HG02840 (cell line): Measurements from ENCODE around the gene RGS5.

Experiments used
- ATAC-seq: cut with Tn5 transposase; IDR thresholded peaks from one replicate; pipeline ENCODE4 v1.9.1; 2021; ENCODE audit warnings: mild to moderate bottlenecking, moderate library complexity, moderate number of reproducible peaks; ENCODE audit not compliant: unreplicated experiment, low FRiP score

RGS5 gene

DNA sequence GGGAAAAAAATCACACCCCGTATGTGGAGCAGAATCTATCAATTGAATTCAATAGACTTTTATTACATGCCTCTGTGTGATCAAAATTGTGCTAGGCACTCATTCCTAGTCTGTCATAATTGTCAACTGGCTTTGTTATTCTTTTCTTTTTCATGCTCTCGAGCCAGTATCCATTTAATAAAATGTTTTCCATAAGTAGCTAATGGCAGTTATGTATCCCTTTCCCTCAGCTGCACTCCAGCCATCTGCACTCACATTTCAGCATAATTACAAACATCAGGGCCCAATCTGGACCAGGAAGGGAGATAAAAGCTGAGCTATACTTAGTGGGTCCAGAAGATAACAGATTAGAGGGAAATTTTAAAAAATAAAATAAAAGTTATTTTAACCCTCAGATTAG is 15.9 kb downstream of the RGS5 start:
- ATAC-seq = no peak

GRCh38 chr1:163182330-163182949 is 20.3 kb downstream of the RGS5 start:
- no peak for ATAC-seq

- no peak for ATAC-seq
Measured at GRCh38 chr1:163178628-163179027, 24.1 kb downstream of the RGS5 start.

- no peak for ATAC-seq
Measured at GRCh38 chr1:163176797-163177196, 25.9 kb downstream of the RGS5 start.

DNA sequence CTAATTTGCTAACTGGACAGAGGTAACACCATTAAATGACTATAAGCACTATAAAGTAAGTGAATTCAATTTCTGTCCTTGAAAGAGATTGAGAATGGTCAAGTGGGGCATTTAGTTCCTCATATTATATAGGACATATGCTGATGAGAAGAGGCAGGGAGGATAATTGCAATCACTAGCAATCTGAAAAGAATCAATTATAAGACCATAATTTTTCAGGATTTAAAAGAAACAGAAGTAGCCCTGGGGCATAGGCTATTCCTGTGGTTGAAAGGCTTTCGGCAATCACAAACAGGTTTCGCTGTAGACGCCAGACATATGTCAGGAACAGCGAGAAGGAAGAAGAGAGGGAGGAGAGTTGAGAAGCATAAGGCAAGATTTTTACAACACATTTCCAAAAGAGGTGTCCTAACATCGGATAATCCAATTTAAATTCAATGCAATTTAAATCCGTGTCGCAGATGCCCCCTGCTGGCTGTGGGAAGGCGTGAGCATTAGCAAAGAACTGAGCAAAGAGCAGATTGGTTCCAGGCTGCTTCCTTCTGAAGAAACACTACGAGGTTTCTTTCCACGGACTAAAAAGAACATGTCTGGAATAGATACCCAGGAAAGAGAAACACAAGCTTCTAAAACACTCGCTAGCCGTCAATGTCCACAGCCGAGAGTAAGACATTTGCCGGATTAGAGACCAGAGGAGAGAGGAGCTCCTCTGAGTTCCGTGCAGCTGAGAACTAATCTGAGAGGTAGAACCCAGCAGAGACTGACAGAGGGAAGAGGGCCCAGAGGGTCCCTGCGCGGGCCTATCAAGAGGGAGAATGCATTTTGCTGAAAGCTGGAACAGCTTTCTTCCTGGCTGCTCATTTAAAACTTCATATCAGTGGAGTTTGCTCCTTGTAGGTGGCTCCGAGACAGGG is 27.9 kb downstream of the RGS5 start:
- ATAC-seq = no peak

DNA sequence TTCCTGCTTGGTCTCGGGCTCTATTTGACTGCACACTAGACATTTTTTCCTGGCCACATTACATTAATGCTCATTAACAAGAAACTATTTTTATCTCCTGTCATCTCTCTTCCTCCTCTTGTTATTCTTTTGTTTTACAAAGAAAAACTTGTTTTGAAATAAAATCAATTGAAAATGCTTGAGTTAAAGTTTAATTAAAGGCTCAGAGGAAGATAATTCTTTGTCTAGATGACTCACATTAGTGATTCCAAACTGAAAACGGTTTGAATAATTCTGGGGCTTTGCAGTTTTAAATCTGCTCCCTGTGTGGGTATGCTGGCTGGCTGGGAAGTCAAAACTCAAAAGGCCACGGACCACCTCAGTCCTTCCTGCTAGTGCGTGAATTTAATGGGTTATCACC is 29.6 kb downstream of the RGS5 start:
- ATAC-seq = no peak

DNA sequence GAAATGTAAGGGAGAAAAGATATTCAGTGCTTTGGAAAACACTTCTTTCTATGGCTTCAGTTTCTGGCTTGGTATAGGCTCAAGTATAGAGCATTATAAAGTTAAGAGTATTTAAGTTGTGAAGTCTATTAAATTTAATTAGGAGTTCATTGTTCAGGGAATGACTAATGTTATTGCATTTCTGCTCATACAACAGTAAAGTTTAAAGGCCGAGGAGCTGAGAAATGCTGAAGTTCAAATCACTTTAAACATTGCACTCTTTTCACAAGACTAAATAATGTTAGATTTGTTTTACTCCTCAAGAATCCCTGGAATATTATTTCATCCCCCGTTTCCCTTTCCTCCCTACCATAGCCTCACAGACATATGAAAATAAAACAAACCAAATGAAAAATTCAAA is 30.1 kb downstream of the RGS5 start:
- ATAC-seq = no peak

- no peak for ATAC-seq
Measured at GRCh38 chr1:163171826-163172225, 30.9 kb downstream of the RGS5 start.

DNA sequence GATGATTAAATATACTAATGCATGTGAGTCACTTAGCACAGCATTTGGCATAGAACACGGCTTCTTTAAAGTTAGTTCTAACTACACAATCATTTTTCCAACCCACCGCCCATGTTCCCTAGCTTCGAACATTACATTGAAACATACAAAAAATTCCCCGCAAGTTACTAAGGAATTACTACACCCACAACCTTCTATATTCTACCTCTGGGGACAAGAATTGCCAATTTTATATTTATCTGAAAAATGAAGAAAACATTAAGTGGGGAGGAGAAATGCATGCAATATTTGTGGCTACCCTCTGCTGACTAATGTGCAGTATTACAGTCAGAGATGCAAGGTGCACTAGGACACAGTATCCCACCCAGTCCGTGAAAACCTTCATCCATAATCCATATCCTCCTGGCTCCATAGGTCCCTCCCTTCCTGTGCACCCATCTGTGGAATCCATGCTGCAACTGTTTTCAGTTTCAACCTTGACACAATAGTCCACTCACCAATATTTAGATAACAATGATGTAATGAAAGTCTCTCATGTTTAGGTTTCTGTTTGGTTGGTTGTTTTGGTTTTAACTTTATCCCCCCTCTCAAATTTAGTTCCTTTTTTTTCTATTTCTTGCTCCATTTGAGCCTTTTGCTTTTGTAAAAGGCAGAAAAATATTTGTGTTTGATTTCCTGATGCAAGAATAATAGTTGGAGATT is 31.6 kb downstream of the RGS5 start:
- no peak for ATAC-seq

- ATAC-seq = no peak
Measured at GRCh38 chr1:163170331-163170730, 32.4 kb downstream of the RGS5 start.

- no peak for ATAC-seq
Measured at GRCh38 chr1:163169553-163169952, 33.2 kb downstream of the RGS5 start.

- ATAC-seq = no peak
Measured at GRCh38 chr1:163168053-163168452, 34.7 kb downstream of the RGS5 start.

- ATAC-seq = no peak
Measured at GRCh38 chr1:163166886-163167555, 35.7 kb downstream of the RGS5 start.

DNA sequence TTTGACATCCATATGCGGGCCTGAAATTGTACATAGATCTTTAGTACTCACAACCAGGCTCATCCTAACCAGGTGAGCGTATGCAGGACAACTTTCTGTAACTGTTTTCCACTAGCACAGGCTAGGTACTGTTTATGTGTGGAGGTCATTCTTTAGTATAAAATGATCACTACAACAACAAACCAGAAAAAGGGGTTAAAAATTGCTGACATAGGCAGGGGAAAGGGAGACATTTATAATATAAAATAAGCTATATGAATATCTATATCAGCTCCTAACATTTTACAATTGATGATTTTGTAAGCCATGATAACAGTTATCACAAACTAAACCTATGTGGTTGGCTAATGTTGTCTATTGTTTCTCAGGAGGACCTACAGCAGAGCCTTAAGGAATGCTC is 37.6 kb downstream of the RGS5 start:
- ATAC-seq = no peak

- ATAC-seq = no peak
Measured at GRCh38 chr1:163163881-163164582, 38.7 kb downstream of the RGS5 start.

- ATAC-seq = no peak
Measured at GRCh38 chr1:163163163-163163562, 39.6 kb downstream of the RGS5 start.

DNA sequence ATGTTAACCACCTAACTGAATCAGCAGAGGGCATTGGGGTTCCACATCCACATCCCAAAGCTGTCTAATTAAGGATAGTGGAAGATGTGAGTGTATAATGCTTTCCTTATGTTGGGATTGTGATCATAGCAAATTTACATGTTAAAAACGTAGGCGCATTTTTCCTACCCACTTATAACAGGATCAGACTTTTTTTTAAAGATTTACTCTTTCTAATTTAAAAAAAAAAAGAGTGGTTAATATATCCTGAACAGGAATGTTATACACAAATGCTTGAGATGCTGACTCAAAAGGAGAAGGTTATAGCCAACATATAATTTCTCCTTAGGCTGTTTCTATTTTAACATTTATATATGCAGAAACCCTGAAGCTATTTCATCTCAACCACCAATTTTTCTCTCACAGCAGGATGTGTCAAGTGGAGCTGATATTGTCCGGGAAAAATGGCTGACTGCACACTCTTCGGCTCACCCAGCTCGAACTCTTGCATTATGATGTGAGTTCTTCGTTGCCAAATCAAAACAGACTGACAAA is 40.3 kb downstream of the RGS5 start:
- no peak for ATAC-seq

GRCh38 chr1:163161841-163162240 is 40.9 kb downstream of the RGS5 start:
- no peak for ATAC-seq

- ATAC-seq = no peak
Measured at GRCh38 chr1:163161337-163161736, 41.4 kb downstream of the RGS5 start.

GRCh38 chr1:163155606-163156005 is 47.1 kb downstream of the RGS5 start:
- no peak for ATAC-seq
